HepG2 (cell line): ENCODE data around the gene TAS1R1. TPM values are rescaled to one million over a fixed set of nuclear protein-coding genes. Genes with fewer than 3 reads are reported as not detected.

ENCODE experiments used
- EP300 ChIP-seq, 3 experiments: sonication (generic) in 1 of 3; formaldehyde crosslinking in 1 of 3; IDR thresholded peaks; 2 replicates each; pipeline versions ENCODE4 v1.5.1 to v1.6.1; 2011 to 2020; ENCODE audit warnings: low read depth in 2 of 3, low read length in 2 of 3, borderline replicate concordance in 1 of 3, improper control_type of control experiment in 1 of 3, mild to moderate bottlenecking in 1 of 3, missing genetic modification reagents in 1 of 3, moderate library complexity in 1 of 3
- KAT8 ChIP-seq: IDR thresholded peaks from 2 replicates; pipeline ENCODE4 v1.6.1; 2016; ENCODE audit warnings: missing genetic modification reagents, missing compliant biosample characterization
- MAZ ChIP-seq, 2 experiments: sonication (generic) in 1 of 2; formaldehyde crosslinking in 1 of 2; IDR thresholded peaks; 2 replicates each; pipeline versions ENCODE4 v1.5.0 to v1.6.1; 2012 to 2020; ENCODE audit warnings: low read depth in 2 of 2, mild to moderate bottlenecking in 2 of 2, borderline replicate concordance in 1 of 2, improper control_type of control experiment in 1 of 2, low read length in 1 of 2, missing genetic modification reagents in 1 of 2, moderate library complexity in 1 of 2
- MEIS1 ChIP-seq: sonication (generic); formaldehyde crosslinking; IDR thresholded peaks from 2 replicates; pipeline ENCODE4 v1.9.0; 2021; ENCODE audit warnings: mild to moderate bottlenecking, missing genetic modification reagents, moderate library complexity, borderline replicate concordance
- TAF15 ChIP-seq: fragments of 200-400 bp; formaldehyde crosslinking; IDR thresholded peaks from one replicate; pipeline ENCODE4 v1.6.1; 2018; ENCODE audit warnings: mild to moderate bottlenecking, low read depth, low read length; ENCODE audit not compliant: poor library complexity, severe bottlenecking
- ZNF451 ChIP-seq: sonication (generic); formaldehyde crosslinking; IDR thresholded peaks from 2 replicates; pipeline ENCODE4 v1.5.0; 2020; ENCODE audit warnings: mild to moderate bottlenecking, missing genetic modification reagents
- ZNF883 ChIP-seq: sonication (generic); formaldehyde crosslinking; IDR thresholded peaks from 2 replicates; pipeline ENCODE4 v1.5.1; 2020; ENCODE audit warnings: mild to moderate bottlenecking, missing genetic modification reagents; ENCODE audit errors: not compliant biosample characterization
- ZSCAN29 ChIP-seq: sonication (generic); formaldehyde crosslinking; conservative IDR thresholded peaks from 2 replicates; pipeline ENCODE4 v1.4.0; 2020; ENCODE audit warnings: mild to moderate bottlenecking, missing genetic modification reagents
- polyA plus RNA-seq, 8 experiments: library from polyadenylated mRNA; depleted of rRNA in 3 of 8; stranded (reverse) in 7 of 8; unstranded in 1 of 8; fragments of >200 nt; fragmentation: Illumina TruSeq in 4 of 8; extraction: Trizol in 4 of 8; gene quantifications; 2 replicates each; pipeline versions ENCODE4 v1.2.1 to v1.2.3, GENCODE V29; 2011 to 2016; ENCODE audit warnings: low read depth in 4 of 8, missing spikeins in 1 of 8, mixed read lengths in 1 of 8; ENCODE audit not compliant: insufficient read depth in 1 of 8
- total RNA-seq, 5 experiments: library from RNA; depleted of rRNA; stranded (reverse); fragments of >200 nt; fragmentation: Illumina TruSeq; extraction: Trizol; gene quantifications; 2 replicates each; pipeline ENCODE4 v1.2.3, GENCODE V29; 2016; ENCODE audit warnings: low read depth in 1 of 5
- TF ChIP-seq, protein P1 (sequence below): sonication (generic); formaldehyde crosslinking; IDR thresholded peaks from 2 replicates; pipeline ENCODE4 v1.8.0; 2022; ENCODE audit warnings: mild to moderate bottlenecking, missing genetic modification reagents
- TF ChIP-seq, protein P2 (sequence below): sonication (generic); formaldehyde crosslinking; IDR thresholded peaks from 2 replicates; pipeline ENCODE4 v1.5.0; 2020; ENCODE audit warnings: mild to moderate bottlenecking, missing genetic modification reagents, borderline replicate concordance
- TF ChIP-seq, protein P3 (sequence below): sonication (generic); formaldehyde crosslinking; IDR thresholded peaks from 2 replicates; pipeline ENCODE4 v1.5.0; 2020; ENCODE audit warnings: mild to moderate bottlenecking, missing genetic modification reagents, moderate library complexity
- TF ChIP-seq, protein P4 (sequence below): sonication (generic); formaldehyde crosslinking; IDR thresholded peaks from 2 replicates; pipeline ENCODE4 v1.8.1; 2023; ENCODE audit warnings: mild to moderate bottlenecking, inconsistent platforms, moderate library complexity, missing genetic modification reagents, borderline replicate concordance
- TF ChIP-seq, protein P5 (sequence below): sonication (generic); formaldehyde crosslinking; IDR thresholded peaks from 2 replicates; pipeline ENCODE4 v1.4.0; 2020; ENCODE audit warnings: missing genetic modification reagents

TAS1R1 gene
- total and polyA plus RNA-seq, 2 of the 13 experiments (the other 11 are each of a cell fraction or from before 2014, with no cell fraction given) = 1.4 to 1.6 TPM

DNA sequence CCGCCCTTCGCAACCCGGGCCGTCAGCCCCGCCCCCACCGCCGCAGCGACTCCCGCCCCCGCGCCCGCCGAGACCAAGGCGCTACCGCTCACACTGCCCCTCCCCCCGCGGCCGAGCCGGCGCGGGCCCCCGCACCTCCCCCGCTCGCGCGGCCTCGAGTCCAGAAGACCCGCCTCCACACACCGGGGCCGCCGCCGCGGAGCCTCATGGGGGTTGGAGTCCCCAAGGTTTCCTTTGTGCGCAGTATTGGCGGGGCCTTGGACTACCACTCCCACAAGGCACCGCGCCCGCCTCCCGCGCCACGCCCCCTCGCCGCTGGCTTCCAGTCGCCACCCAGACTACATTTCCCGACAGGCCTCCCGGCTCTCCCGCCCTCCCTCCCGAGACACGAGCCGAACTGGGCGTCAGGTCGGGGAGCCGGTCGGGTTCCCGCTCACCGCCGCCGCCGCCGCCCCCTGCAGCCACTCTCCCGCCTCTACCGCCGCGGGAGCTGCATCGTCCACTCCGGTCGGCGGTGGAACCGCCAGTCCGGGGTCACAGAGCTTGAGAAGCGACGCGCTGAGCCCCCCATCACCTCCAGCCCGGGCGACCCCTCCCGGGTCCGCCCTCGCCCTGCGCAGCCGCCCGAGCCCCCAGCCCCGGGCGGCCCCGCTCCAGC is 58.4 kb downstream of the TAS1R1 start, which contains the start of gene PHF13 (continued):
- TF ChIP-seq, protein P1, sequence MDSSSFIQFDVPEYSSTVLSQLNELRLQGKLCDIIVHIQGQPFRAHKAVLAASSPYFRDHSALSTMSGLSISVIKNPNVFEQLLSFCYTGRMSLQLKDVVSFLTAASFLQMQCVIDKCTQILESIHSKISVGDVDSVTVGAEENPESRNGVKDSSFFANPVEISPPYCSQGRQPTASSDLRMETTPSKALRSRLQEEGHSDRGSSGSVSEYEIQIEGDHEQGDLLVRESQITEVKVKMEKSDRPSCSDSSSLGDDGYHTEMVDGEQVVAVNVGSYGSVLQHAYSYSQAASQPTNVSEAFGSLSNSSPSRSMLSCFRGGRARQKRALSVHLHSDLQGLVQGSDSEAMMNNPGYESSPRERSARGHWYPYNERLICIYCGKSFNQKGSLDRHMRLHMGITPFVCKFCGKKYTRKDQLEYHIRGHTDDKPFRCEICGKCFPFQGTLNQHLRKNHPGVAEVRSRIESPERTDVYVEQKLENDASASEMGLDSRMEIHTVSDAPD = no peak
- TF ChIP-seq EP300 (IDR thresholded peaks at IDR 0.05; ENCODE audit: low read depth in 2 of 2, low read length in 2 of 2) (peak in 1 of 2 experiments; percentile 34; a peak in 1 of 4 replicates), EP300 (CRISPR knock-in tag; IDR thresholded peaks at IDR 0.05; ENCODE audit: borderline replicate concordance) (no peak), KAT8 (CRISPR knock-in tag) (peak; percentile 35; the same call in 1 of the 2 replicates), ZNF883 (CRISPR knock-in tag) (no peak), ZSCAN29 (CRISPR knock-in tag) (no peak), TAF15 (peak; percentile 42), MEIS1 (CRISPR knock-in tag) (0 out of 2 replicates have a peak, but pooled peaks have one; percentile 25), MAZ (IDR thresholded peaks at IDR 0.05; ENCODE audit: borderline replicate concordance, low read depth, low read length) (0 out of 2 replicates have a peak, but pooled peaks have one; percentile 72), MAZ (CRISPR knock-in tag; IDR thresholded peaks at IDR 0.05; ENCODE audit: low read depth) (peak; percentile 88), ZNF451 (0 out of 2 replicates have a peak, but pooled peaks have one; percentile 4)
- TF ChIP-seq, protein P2, sequence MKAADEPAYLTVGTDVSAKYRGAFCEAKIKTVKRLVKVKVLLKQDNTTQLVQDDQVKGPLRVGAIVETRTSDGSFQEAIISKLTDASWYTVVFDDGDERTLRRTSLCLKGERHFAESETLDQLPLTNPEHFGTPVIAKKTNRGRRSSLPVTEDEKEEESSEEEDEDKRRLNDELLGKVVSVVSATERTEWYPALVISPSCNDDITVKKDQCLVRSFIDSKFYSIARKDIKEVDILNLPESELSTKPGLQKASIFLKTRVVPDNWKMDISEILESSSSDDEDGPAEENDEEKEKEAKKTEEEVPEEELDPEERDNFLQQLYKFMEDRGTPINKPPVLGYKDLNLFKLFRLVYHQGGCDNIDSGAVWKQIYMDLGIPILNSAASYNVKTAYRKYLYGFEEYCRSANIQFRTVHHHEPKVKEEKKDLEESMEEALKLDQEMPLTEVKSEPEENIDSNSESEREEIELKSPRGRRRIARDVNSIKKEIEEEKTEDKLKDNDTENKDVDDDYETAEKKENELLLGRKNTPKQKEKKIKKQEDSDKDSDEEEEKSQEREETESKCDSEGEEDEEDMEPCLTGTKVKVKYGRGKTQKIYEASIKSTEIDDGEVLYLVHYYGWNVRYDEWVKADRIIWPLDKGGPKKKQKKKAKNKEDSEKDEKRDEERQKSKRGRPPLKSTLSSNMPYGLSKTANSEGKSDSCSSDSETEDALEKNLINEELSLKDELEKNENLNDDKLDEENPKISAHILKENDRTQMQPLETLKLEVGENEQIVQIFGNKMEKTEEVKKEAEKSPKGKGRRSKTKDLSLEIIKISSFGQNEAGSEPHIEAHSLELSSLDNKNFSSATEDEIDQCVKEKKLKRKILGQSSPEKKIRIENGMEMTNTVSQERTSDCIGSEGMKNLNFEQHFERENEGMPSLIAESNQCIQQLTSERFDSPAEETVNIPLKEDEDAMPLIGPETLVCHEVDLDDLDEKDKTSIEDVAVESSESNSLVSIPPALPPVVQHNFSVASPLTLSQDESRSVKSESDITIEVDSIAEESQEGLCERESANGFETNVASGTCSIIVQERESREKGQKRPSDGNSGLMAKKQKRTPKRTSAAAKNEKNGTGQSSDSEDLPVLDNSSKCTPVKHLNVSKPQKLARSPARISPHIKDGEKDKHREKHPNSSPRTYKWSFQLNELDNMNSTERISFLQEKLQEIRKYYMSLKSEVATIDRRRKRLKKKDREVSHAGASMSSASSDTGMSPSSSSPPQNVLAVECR (CRISPR knock-in tag) = peak; percentile 82
- TF ChIP-seq, protein P3, sequence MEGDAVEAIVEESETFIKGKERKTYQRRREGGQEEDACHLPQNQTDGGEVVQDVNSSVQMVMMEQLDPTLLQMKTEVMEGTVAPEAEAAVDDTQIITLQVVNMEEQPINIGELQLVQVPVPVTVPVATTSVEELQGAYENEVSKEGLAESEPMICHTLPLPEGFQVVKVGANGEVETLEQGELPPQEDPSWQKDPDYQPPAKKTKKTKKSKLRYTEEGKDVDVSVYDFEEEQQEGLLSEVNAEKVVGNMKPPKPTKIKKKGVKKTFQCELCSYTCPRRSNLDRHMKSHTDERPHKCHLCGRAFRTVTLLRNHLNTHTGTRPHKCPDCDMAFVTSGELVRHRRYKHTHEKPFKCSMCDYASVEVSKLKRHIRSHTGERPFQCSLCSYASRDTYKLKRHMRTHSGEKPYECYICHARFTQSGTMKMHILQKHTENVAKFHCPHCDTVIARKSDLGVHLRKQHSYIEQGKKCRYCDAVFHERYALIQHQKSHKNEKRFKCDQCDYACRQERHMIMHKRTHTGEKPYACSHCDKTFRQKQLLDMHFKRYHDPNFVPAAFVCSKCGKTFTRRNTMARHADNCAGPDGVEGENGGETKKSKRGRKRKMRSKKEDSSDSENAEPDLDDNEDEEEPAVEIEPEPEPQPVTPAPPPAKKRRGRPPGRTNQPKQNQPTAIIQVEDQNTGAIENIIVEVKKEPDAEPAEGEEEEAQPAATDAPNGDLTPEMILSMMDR = no peak
- TF ChIP-seq, protein P4, sequence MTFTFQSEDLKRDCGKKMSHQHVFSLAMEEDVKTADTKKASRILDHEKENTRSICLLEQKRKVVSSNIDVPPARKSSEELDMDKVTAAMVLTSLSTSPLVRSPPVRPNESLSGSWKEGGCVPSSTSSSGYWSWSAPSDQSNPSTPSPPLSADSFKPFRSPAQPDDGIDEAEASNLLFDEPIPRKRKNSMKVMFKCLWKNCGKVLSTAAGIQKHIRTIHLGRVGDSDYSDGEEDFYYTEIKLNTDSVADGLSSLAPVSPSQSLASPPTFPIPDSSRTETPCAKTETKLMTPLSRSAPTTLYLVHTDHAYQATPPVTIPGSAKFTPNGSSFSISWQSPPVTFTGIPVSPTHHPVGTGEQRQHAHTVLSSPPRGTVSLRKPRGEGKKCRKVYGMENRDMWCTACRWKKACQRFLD (CRISPR knock-in tag) = no peak
- TF ChIP-seq, protein P5, sequence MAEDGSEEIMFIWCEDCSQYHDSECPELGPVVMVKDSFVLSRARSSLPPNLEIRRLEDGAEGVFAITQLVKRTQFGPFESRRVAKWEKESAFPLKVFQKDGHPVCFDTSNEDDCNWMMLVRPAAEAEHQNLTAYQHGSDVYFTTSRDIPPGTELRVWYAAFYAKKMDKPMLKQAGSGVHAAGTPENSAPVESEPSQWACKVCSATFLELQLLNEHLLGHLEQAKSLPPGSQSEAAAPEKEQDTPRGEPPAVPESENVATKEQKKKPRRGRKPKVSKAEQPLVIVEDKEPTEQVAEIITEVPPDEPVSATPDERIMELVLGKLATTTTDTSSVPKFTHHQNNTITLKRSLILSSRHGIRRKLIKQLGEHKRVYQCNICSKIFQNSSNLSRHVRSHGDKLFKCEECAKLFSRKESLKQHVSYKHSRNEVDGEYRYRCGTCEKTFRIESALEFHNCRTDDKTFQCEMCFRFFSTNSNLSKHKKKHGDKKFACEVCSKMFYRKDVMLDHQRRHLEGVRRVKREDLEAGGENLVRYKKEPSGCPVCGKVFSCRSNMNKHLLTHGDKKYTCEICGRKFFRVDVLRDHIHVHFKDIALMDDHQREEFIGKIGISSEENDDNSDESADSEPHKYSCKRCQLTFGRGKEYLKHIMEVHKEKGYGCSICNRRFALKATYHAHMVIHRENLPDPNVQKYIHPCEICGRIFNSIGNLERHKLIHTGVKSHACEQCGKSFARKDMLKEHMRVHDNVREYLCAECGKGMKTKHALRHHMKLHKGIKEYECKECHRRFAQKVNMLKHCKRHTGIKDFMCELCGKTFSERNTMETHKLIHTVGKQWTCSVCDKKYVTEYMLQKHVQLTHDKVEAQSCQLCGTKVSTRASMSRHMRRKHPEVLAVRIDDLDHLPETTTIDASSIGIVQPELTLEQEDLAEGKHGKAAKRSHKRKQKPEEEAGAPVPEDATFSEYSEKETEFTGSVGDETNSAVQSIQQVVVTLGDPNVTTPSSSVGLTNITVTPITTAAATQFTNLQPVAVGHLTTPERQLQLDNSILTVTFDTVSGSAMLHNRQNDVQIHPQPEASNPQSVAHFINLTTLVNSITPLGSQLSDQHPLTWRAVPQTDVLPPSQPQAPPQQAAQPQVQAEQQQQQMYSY (CRISPR knock-in tag) = no peak
